ENCODE data around the gene STK11IP.

The STK11IP gene

DNA sequence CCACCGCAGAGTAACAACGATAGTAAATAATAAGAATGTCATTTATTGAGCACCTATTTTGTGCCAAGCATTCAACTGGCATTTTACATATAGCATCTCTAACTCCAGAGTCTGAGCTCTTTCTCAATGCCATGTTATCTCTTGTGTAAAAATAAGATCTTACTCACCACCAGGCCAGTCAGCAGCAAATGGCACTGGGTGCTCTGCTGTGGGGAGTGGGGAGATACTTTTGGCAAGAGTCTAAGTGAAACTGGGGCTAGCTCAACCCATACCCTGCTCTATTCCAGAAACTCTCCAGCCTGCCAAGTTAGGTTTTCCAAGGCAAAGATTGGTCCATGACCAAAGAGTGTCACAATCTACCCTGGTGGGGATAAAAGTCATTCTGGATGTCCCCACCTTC is 24.8 kb downstream of the STK11IP start:
- no peak for DNase-seq

DNA sequence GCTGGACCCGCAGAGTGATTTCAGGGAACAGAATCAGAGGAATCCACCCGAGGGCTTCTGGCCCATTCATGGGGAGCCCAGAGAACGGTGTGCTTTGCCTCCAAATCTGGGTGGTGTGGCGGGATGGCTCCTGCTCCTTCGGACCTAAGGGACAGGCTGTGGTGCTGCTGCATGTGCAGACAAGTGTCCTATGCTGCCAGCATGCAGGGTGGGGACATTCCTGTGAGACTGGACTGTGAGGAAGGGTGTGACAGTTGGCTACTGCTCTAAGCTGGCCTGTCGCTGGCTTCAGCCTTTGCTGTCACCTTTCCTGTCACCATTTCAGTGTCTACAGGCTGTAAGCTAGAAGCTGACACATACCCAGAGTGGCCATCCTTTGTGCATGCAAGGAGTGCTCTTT is 26.9 kb downstream of the STK11IP start:
- no peak for DNase-seq

DNA sequence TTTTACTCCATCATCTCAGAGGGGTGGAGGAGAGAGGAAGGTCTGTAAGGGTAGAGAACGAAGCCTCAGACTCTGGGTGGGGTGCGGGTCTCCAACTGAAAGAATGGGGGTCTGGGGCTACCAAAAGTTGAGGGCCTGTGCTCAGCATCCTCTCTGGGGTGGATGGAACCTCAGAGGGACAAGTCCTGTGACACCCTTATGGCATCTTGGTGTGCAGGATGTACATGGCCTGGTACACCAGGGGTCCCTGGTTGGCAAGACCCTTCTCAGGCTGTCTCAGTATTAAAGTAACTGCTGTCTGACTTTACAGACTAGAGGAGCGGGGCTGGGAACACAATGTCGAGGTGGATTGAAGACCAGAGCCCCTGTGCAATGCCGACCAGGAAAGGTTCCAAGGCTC is 27.5 kb downstream of the STK11IP start:
- DNase-seq = no peak

DNA sequence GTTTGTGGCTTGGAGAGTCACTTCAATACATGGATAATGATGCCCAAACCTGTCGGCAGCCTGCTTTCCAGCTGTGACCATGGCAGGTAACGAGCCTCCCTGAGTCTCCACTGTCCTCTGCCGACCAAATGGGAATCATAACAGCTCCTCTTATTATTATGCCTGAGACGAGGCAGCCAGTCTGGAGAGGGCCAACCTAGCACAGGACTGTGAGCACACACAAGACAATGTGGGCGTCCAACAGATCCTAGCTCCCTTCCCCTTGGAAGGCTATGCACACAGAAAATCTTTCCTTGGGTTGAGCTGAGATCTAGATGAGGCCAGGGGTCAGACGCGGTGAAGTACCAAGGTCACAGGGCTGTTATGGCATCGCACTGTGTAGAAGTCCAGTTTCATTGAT is 28.9 kb downstream of the STK11IP start:
- DNase-seq = no peak

DNA sequence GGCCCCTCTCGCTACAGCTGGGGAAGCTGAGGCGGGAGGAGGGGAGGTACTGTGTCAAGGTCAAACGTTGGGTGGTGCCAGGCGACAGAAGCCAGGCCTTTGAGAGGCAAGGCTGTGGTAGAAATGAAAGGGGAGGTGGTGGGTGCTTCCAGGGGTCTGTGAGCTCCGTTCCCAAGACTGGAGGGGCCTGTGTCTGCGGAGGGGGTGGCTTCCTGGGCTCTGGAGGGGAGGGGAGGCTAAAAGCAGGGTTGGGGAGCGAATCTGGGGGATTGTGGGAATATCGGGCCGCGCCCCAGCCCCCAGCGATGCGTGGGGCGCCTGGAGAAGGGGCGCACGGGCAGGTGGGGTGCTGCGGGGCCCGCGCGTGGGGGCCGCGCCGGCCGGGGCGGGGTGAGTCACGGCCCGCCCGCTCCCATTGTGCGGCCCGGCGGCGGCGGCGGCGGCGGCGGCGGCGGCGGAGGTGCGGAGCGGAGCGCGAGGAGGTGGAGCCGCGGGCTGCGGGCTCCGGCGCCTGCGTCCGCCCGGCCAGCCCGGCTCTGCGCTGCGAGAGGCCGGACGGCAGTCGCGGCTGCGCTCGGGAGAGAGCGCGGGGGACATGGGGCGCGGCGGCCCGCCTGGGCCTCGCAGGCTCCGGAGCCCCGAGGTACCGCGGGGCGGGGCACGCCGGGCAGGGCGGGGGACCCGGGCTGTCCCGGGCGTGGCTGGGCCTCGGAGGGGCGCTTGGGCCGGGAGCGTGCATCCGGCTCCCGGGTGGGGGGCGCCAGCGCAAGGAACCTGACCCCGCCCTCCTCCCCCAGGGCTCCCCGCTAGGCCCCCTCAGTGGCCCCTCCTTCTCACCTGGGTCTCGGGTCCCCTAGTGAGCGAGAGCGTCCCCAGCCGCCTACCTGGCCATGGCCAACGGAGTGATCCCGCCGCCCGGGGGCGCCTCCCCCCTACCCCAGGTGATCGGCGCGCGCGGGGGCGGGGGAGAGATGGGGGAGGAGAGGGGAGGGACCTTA is 29.7 kb downstream of the STK11IP start, which contains the start of gene SLC4A3:
Gene SLC4A3 (plus strand): TSS at position 528 of the 998 bp plus-strand sequence. CDS start 363 bp downstream, at position 891.
- no peak for DNase-seq

DNA sequence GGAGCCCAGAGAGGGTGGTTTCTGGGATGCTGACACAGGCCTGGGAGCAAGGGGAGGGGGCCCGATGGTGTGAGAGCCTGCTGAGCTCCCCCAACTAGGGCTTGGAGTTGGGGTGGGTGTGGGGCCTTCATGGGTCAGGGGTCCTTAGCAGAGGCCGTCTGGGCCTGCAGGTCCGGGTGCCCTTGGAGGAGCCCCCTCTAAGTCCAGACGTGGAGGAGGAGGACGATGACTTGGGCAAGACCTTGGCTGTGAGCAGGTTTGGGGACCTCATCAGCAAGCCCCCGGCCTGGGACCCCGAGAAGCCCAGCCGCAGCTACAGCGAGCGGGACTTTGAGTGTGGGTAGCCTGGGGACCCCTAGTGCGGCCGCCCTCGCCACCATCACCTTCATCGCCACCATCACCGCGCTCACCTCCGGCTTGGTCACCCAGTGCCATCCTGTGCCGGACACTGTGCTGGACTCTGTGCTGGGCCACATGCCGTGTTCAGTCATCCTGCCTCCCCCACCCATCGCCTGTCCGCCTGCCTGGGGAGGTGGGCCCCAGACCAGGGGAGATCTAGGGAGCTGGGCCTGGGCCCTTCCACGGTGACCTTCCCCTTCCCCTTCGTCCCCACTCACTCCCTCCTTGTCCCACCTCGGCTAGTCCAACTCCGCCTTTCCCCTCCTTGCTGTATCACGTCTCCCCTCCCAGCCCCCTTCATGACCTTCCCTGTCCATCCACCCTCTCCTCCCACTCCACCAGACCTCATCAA is 30.8 kb downstream of the STK11IP start:
- DNase-seq = no peak

DNA sequence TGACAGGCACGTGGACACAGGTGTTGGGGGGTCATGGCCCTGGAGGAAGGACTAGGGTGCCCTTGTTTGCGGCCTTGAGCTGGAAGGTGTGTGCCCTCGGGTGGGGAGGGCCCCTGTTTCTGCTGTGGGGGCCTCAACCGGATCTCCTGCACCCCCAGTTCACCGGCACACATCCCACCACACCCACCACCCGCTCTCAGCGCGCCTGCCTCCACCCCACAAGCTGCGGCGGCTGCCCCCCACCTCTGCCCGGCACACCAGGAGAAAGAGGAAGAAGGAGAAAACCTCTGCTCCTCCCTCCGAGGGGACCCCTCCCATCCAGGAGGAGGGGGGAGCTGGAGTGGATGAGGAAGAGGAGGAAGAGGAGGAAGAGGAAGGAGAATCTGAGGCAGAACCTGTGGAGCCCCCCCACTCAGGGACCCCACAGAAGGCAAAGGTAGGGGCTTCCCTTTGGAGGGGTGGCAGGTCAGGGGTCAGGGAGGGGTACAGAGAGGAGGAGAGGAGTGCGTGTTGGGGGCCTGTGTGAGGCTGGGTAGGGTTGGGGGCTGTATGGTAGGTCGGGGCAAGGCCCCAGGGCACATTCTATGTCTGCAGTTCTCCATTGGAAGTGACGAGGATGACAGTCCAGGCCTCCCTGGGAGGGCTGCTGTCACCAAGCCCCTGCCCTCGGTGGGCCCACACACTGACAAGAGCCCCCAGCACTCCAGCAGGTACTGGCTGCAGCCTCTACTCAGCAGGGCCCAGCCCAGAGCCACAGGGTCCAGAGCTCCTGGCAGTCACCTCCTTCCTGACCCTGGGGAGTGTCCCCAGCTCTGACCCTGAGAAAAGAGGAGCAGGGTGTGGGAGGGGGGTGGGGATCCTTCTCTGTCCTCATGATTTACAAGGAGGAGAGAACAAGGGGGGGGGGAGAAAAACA is 31.6 kb downstream of the STK11IP start:
- no peak for DNase-seq

DNA sequence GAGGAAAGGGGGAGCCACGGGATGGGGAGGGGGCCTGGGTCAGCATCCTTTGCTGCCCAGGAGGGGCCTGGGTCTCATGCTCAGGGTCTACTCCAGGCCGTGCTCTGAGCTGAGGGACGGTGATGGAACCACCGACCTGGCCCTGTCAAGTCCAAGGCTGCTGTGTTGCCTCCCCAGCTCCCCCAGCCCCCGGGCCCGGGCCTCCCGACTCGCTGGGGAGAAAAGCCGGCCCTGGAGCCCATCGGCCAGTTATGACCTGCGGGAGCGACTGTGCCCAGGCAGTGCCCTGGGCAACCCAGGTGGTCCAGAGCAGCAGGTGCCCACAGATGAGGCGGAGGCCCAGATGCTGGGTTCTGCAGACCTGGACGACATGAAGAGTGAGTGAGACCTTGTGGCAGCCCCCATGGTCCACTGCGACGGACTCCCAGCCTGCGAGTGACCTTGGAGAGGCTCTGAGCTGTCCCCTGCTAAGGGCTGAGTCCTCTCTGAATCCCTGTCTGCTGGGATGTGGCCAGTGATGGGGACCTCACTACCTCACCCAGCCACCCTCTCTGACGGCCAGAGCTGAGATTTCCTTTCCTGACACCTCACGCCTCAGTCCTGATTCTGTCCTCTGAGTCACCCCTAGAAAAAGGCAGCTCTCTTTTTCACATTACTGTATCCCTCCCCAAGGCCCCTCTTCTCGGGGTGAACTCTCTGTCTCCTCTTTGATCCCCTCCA is 32.5 kb downstream of the STK11IP start:
- DNase-seq = no peak

DNA sequence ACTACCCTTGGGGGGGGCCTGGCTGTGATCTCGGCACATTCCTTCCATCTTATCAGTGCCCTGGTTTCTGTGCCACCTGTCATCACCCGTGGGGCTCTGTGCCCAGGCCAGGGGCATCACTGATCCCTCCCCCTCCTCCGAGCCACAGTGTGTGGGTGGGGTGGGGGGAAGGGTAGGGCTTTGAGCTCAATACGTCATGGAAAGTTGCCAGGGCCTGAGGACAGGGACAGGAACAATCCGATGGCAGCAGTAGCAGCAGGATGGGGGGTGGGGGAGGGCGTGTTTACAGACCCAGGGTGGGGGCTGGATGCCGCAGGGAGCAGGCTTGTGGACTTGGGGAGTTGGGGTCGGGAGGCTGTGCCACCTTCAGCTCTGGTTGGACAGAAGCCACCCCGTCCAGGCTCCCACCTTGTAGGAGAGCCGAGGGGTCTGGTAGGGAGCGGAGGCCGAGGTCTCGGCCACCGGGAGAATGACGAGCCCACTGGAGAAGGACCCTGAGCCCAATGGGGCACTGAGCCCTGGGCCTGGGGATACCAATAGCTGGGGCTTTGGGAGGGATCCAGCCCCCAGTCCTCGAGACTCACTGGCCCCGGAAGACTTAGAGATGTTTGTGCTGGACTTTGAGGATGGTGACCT is 33.2 kb downstream of the STK11IP start:
- DNase-seq = no peak

DNA sequence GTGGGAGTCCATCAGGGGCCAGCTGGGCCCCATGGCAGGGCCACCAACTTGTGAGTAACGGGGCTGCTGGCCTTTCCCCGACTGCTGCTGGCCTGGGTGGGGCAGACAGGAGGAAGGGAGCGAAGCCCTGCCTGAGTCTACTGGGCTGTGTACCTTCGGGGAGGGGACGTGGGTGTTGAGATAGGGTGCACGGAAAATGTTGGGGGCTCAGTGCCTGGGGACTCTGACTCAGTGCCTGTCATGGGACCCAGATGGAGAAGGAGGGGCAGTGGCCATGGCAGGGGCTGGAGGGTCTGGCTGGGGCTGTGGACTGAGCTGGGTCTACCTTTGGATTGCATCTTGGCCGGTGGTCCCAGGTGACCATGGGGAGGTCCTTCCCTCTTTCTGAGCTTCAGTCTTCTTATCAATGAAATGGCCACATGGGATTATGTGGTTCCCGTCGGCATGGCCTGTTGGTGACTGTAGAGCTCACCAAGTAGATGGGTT is 33.8 kb downstream of the STK11IP start:
- no peak for DNase-seq

DNA sequence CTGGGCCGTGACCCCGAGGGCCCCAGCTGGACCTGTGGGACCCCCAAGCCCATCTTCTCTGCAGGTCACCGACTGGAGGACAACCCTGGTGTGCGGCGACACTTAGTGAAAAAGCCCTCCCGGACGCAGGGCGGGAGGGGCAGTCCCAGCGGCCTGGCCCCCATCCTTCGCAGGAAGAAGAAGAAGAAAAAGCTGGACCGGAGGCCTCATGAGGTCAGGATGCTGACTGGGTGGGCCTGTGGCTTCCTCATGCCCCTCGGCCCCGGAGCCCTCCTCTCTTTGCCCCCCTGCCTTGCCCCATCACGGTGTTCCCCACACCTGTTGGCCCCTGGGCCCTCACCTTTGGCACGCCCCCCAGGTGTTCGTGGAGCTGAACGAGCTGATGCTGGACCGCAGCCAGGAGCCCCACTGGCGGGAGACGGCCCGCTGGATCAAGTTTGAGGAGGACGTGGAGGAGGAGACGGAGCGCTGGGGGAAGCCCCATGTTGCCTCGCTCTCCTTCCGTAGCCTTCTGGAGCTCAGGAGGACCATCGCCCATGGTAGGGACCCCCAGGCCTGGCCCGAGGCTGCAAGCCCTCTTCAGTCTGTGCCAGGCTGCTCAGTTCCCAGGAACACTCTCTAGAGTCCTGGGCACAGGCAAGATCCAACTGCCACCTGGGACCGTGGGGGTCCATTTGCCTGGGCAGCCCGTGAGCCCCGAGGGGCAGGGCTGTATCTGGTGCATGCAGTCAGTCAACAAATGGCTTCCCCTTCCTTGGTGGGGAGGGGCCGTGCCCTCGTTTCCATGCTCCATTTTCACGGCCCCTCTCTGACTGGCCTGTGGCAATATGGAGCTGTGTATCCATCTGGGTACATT is 34.5 kb downstream of the STK11IP start:
- DNase-seq = no peak

DNA sequence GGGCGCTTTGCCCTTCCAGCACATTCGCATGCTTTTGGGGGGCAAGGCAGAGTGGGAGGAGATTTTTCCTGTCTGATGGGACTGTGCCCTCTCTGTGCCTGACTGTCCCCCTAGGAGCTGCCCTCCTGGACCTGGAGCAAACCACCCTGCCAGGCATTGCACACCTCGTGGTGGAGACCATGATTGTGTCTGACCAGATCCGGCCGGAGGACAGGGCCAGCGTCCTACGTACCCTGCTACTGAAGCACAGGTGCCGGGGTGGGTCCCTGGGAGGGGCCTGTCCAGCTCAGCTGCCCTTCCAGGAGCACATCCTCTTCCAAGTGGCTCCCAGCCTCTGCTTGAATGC is 35.1 kb downstream of the STK11IP start:
- DNase-seq = no peak

DNA sequence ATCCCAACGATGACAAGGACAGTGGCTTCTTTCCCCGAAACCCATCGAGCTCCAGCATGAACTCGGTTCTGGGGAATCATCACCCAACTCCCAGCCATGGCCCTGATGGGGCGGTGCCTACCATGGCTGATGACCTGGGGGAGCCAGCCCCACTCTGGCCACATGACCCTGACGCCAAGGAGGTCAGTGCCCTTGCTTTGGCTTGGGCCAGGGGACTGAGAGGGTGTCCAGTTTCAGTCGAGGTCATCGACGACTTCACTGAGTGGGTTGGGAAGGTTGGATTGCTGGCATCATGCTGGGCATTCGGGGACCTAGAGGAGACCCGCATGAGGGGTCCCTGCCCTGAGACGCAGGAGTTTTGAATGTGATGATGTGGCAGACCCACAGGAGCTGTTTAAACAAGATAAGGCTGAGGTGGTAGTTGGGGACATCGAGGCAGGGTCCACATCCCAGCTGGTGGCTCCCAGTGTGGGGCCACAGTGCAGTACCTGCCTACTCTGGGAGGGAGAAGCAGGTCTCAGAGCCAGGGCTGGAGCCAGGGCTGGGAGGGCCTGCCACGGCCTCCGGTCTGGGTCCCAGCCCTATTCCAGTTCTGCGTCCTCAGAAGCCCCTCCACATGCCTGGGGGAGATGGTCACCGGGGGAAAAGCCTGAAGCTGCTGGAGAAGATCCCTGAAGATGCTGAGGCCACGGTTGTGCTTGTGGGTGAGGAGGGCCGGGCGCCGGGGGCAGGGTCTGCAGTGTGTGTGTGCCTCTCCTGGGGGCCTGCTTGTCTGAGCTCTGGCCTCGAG is 35.8 kb downstream of the STK11IP start:
- no peak for DNase-seq

DNA sequence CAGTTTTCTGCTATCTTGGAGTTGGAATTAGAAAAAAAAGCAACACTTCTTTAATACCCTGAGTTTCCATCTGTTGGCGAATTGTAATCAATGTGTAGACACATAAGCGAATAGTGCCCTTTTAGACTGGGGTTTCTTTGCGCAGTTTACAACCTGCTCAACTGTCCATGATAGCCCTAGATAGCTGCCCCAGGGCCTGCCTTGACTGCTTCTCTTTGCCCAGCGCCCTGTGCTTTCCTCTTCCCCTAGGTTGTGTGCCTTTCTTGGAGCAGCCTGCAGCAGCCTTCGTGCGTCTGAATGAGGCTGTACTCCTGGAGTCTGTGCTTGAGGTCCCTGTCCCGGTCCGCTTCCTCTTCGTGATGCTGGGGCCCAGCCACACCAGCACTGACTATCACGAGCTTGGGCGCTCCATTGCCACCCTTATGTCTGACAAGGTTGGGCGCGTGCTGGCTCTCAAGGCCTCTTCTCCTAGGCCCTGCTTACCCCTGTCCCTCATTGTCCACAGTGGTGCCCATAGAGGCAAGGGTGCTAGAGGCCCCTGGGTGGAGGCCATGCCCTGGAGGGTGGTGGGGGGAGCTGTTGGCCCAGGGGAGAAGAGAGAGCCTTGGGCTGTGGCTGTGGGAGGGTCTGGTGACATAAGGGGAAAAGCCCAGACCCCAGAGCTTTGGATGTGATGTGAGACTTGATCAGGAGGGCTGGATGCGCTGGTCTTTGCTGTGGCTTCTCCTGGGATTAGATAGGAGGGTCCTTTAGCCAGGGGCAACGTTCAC is 36.7 kb downstream of the STK11IP start:
- no peak for DNase-seq

DNA sequence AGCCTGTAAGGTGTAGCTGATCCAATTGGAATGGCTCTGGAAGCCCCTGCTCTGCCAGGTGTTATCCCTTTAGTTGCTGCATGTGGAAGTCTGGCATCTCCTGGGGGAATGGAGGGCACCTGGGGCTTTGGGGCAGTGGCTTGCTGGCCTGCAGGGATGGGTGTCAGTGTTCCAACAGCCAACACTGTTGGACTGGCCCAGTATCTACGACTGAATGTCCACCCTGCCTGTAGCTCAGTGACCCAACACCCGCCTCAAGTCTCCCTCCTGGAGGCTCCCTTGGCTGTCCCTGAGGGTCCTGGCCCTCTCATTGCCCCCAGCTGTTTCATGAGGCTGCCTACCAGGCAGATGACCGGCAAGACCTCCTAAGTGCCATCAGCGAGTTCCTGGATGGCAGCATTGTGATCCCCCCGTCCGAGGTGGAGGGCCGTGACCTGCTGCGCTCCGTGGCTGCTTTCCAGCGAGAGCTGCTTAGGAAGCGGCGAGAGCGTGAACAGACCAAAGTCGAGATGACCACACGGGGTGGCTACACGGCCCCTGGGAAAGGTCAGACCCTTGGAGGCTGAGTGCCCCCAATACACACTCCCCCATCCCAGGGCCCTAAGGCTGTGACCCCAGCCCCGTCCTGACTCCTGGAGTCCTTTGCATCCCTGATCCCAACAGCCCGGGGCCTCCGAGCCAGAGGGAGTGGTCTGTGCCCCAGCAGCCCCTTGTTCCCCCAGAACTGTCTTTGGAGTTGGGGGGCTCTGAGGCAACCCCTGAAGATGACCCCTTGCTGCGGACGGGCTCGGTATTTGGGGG is 37.5 kb downstream of the STK11IP start:
- DNase-seq = no peak

DNA sequence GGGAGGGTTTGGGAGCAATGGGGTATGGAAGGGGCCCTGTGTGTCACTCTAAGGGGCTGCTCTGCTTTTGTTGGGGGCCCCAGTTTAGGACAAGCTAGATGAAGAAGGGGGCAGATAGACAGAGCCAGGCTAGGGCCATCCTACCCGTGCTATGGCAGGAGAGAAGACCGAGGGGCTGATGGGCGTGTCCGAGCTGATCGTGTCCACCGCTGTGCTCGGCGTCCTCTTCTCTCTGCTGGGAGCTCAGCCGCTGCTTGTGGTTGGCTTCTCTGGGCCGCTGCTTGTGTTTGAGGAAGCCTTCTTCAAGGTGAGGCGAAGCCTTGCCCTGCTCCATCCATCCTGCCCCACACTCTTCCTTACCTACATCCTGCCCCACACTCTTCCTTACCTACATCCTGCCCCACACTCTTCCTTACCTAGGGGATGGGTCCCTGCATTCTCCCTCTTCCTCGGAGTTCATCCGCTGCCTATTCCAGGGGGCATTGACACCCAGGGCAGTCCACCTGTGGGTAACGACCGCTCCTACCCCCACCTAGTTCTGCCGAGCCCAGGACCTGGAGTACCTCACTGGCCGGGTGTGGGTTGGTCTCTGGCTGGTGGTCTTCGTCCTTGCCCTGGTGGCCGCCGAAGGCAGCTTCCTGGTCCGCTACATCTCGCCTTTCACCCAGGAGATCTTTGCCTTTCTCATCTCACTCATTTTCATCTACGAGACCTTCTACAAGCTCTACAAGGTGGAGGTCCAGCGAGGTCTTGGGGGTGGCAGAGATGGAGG is 38.7 kb downstream of the STK11IP start:
- DNase-seq = no peak
